Activated CD8-positive, alpha-beta T cell treated with anti-CD3 and anti-CD28 coated beads for 36 hours (primary cell): ENCODE results near the gene DNHD1. TPM values are rescaled to one million over a fixed set of nuclear protein-coding genes. Genes with fewer than 3 reads are reported as not detected.

Experiments
- ATAC-seq: fragments of 200-7000 bp; cut with Tn5 transposase; one replicate; pipeline ENCODE4 v1.10.0; 2021; ENCODE audit warnings: mild to moderate bottlenecking, moderate library complexity
- CTCF ChIA-PET: fragments of 350-600 bp; sonication (Branson Sonifier 250); formaldehyde crosslinking; loops from one replicate; lab custom pipeline; 2021; ENCODE audit warnings: antibody characterized with exemption; lab: Charles Lee
- POLR2A ChIA-PET: fragments of 350-600 bp; sonication (Branson Sonifier 250); formaldehyde crosslinking; loops from one replicate; lab custom pipeline; 2021; ENCODE audit warnings: antibody characterized with exemption; lab: Charles Lee
- DNase-seq: peaks from one replicate; pipeline ENCODE4 v3.0.0-alpha.2; 2020
- H3K27ac Mint-ChIP-seq: one replicate; pipeline ENCODE4 v1.8.0; 2021; ENCODE audit warnings: mild to moderate bottlenecking, mixed read lengths
- H3K27me3 Mint-ChIP-seq: one replicate; pipeline ENCODE4 v1.8.0; 2021; ENCODE audit warnings: mixed read lengths
- H3K36me3 Mint-ChIP-seq: one replicate; pipeline ENCODE4 v1.8.0; 2021; ENCODE audit warnings: low read depth, mixed read lengths
- H3K4me1 Mint-ChIP-seq: one replicate; pipeline ENCODE4 v1.8.0; 2021; ENCODE audit warnings: low read depth, mixed read lengths
- H3K4me3 Mint-ChIP-seq: one replicate; pipeline ENCODE4 v1.8.0; 2021; ENCODE audit warnings: mild to moderate bottlenecking, moderate library complexity, mixed read lengths
- H3K9me3 Mint-ChIP-seq: one replicate; pipeline ENCODE4 v1.8.0; 2021; ENCODE audit warnings: mixed read lengths
- CTCF ChIP-seq: fragments of 200-600 bp; IDR thresholded peaks from one replicate; pipeline ENCODE4 v1.8.0; 2022; ENCODE audit warnings: antibody characterized with exemption, mild to moderate bottlenecking
- intact Hi-C: fragments of 100-400 bp; cut with micrococcal nuclease; formaldehyde crosslinking; loops from one replicate; pipeline ENCODE4 v1.10.0; 2022
- total RNA-seq, 2 experiments: library from RNA; stranded (reverse); gene quantifications; one replicate each; pipeline ENCODE4 v1.2.3, GENCODE V29; 2021

Gene DNHD1
- total RNA-seq, 2 experiments from 2014 or later, result 27.5 to 28.2 TPM

- TF ChIP-seq CTCF, result peak; percentile 69
- CTCF ChIA-PET, result interaction anchor here (0.6 to 3.0 kb wide), 30 partner anchors 8 to 233 kb away, joined by 3 to 32 read pairs (median 4); partner anchors contain the start of genes ARFIP2, MRPL17 and TIMM10B
These were observed 115.3 kb downstream of the DNHD1 start, which contains the start of gene TAF10 for GRCh38 chr11:6612213-6613041. Gene TAF10, minus strand, starts transcription at chr11:6612216. Its CDS starts 27 bp downstream, at chr11:6612189.

GRCh38 chr11:6613496-6613895 lies 116.4 kb downstream of the DNHD1 start:
- Mint-ChIP-seq H3K4me3 (no peak overlapping the region), H3K27me3 (no peaks in the 10 kb centered on the region), H3K27ac (no peak overlapping the region), H3K9me3 (no peaks in the 10 kb centered on the region), H3K36me3 (peaks cover 36% of the 10 kb centered on the region), H3K4me1 (peaks cover 28% of the 10 kb centered on the region)
- DNase-seq (no peak), ATAC-seq (no peak)
- CTCF ChIA-PET, result interaction anchor here (0.7 to 3.0 kb wide), 16 partner anchors 8 to 132 kb away, joined by 3 to 32 read pairs (median 4); partner anchors contain the start of gene MRPL17
- intact Hi-C loops, result loop anchor here (10.0 kb wide), 1 partner anchor 131 kb away; no protein-coding TSS in a partner anchor
- TF ChIP-seq CTCF, result no peak
- POLR2A ChIA-PET, result interaction anchor here (0.9 to 3.8 kb wide), 5 partner anchors 7 to 70 kb away, joined by 3 to 13 read pairs (median 4); partner anchors contain the start of gene MRPL17

More at GRCh38 chr11:6612213-6613041, 115.3 kb downstream of the DNHD1 start, which contains the start of gene TAF10:
- ATAC-seq, result peak; percentile 88
- DNase-seq, result peak; percentile 98
- Mint-ChIP-seq H3K27ac (peak within 1 kb of the TSS; percentile 92), H3K36me3 (peaks cover 45% of the 10 kb centered on the region), H3K4me1 (peaks cover 38% of the 10 kb centered on the region), H3K4me3 (no peak within 1 kb of the TSS), H3K9me3 (no peaks in the 10 kb centered on the region), H3K27me3 (no peaks in the 10 kb centered on the region)
- POLR2A ChIA-PET, result interaction anchor here (0.7 to 3.8 kb wide), 11 partner anchors 8 to 71 kb away, joined by 3 to 13 read pairs (median 4); partner anchors contain the start of gene MRPL17
- intact Hi-C loops, result loop anchor here (10.0 kb wide), 1 partner anchor 132 kb away; no protein-coding TSS in a partner anchor

GRCh38 chr11:6614446-6614845 lies 117.4 kb downstream of the DNHD1 start:
- H3K36me3 Mint-ChIP-seq, result peaks cover 26% of the 10 kb centered on the region
- CTCF ChIA-PET, result interaction anchor here (2.4 kb wide), 1 partner anchor 10 kb away, joined by 10 read pairs; no protein-coding TSS in a partner anchor
- H3K9me3 Mint-ChIP-seq, result no peaks in the 10 kb centered on the region
- H3K4me1 Mint-ChIP-seq, result peaks cover 22% of the 10 kb centered on the region
- no peak for DNase-seq
- no peaks in the 10 kb centered on the region for H3K27me3 Mint-ChIP-seq
- ATAC-seq, result no peak
- no peak overlapping the region for H3K4me3 Mint-ChIP-seq
- no peak overlapping the region for H3K27ac Mint-ChIP-seq
- intact Hi-C loops, result loop anchor here (10.0 kb wide), 1 partner anchor 130 kb away; no protein-coding TSS in a partner anchor
- POLR2A ChIA-PET, result interaction anchor here (1.5 kb wide), 1 partner anchor 68 kb away, joined by 5 read pairs; no protein-coding TSS in a partner anchor
- TF ChIP-seq CTCF, result no peak

GRCh38 chr11:6615046-6615445 lies 118.0 kb downstream of the DNHD1 start:
- Mint-ChIP-seq H3K4me3 (no peak overlapping the region), H3K9me3 (no peaks in the 10 kb centered on the region), H3K4me1 (peaks cover 16% of the 10 kb centered on the region), H3K27ac (no peak overlapping the region), H3K27me3 (no peaks in the 10 kb centered on the region), H3K36me3 (peaks cover 20% of the 10 kb centered on the region)
- ChIA-PET POLR2A (interaction anchor here (1.5 kb wide), 1 partner anchor 67 kb away, joined by 5 read pairs; no protein-coding TSS in a partner anchor), CTCF (no interaction called here)
- DNase-seq (no peak), ATAC-seq (no peak)
- TF ChIP-seq CTCF, result no peak
- intact Hi-C loops, result loop anchor here (10.0 kb wide), 1 partner anchor 130 kb away; no protein-coding TSS in a partner anchor
